ELR (cell line): ENCODE data around the gene FAM76B.
"Not testable (repeated sequence)": the region's sequence is repeated elsewhere in the genome, so short reads cannot be mapped to it uniquely, and the experiment has no call there.

ENCODE experiments used
- DNase-seq: peaks from one replicate; pipeline ENCODE4 v3.0.0-alpha.2; 2015; ENCODE audit warnings: low read depth

The FAM76B gene

GRCh38 chr11:95789506-95790122, at the start of gene FAM76B:
Gene FAM76B, minus strand, starts transcription at chr11:95789782. Its CDS starts 304 bp downstream, at chr11:95789478.
- DNase-seq: peak; percentile 98

GRCh38 chr11:95835768-95836488, 46.3 kb upstream of the FAM76B start:
- DNase-seq: peak; percentile 89

- DNase-seq: no peak
These were observed 45.8 kb upstream of the FAM76B start for GRCh38 chr11:95835351-95835750.

GRCh38 chr11:95833378-95833777, 43.8 kb upstream of the FAM76B start:
- DNase-seq: no peak

GRCh38 chr11:95832763-95833162, 43.2 kb upstream of the FAM76B start:
- peak; percentile 86 for DNase-seq

- peak; percentile 85 for DNase-seq
These were observed 41.8 kb upstream of the FAM76B start for GRCh38 chr11:95831198-95831883.

- peak; percentile 61 for DNase-seq
These were observed 40.1 kb upstream of the FAM76B start for GRCh38 chr11:95829580-95830259.

- DNase-seq: no peak
These were observed 38.1 kb upstream of the FAM76B start for GRCh38 chr11:95827696-95828095.

- peak; percentile 65 for DNase-seq
These were observed 32.1 kb upstream of the FAM76B start for GRCh38 chr11:95821640-95822039.

- no peak for DNase-seq
These were observed 26.5 kb upstream of the FAM76B start for GRCh38 chr11:95816037-95816436.

GRCh38 chr11:95811052-95811451, 21.5 kb upstream of the FAM76B start:
- DNase-seq: not testable (repeated sequence)

- DNase-seq: not testable (repeated sequence)
These were observed 16.9 kb upstream of the FAM76B start for GRCh38 chr11:95806464-95806863.

GRCh38 chr11:95805869-95806268, 16.3 kb upstream of the FAM76B start:
- DNase-seq: no peak

GRCh38 chr11:95803973-95804372, 14.4 kb upstream of the FAM76B start:
- DNase-seq: no peak

- DNase-seq: no peak
These were observed 13.2 kb upstream of the FAM76B start for GRCh38 chr11:95802806-95803205.

- DNase-seq: no peak
These were observed 10.9 kb upstream of the FAM76B start for GRCh38 chr11:95800438-95800837.

GRCh38 chr11:95799546-95799945, 10.0 kb upstream of the FAM76B start:
- DNase-seq: no peak

- DNase-seq: no peak
These were observed 6.9 kb upstream of the FAM76B start for GRCh38 chr11:95796501-95796900.

- no peak for DNase-seq
These were observed 6.2 kb upstream of the FAM76B start for GRCh38 chr11:95795627-95796295.

- peak; percentile 31 for DNase-seq
These were observed 4.5 kb upstream of the FAM76B start for GRCh38 chr11:95794086-95794485.

GRCh38 chr11:95793116-95793515, 3.5 kb upstream of the FAM76B start:
- DNase-seq: no peak

GRCh38 chr11:95792700-95793099, 3.1 kb upstream of the FAM76B start:
- no peak for DNase-seq
